ENCODE data around the gene GPSM3.

DNA sequence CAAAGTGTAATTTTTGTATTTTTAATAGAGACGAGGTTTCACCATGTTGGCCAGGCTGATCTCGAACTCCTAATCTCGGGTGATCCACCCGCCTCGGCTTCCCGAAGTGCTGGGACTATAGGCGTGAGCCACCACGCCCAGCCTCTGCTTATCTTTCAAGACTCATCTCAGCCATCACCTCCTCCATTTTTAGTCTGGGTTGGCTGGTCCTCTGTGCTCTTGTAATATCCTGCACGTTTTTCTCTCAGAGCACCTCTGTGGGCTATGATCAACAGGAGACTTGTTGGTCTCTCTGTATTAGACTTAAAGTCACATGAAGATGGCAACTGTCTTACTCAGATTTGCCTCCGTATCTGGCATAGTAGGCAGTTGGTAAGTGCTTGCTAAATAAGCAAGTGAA lies 23.8 kb upstream of the GPSM3 start:
- TF ChIP-seq, protein P1, sequence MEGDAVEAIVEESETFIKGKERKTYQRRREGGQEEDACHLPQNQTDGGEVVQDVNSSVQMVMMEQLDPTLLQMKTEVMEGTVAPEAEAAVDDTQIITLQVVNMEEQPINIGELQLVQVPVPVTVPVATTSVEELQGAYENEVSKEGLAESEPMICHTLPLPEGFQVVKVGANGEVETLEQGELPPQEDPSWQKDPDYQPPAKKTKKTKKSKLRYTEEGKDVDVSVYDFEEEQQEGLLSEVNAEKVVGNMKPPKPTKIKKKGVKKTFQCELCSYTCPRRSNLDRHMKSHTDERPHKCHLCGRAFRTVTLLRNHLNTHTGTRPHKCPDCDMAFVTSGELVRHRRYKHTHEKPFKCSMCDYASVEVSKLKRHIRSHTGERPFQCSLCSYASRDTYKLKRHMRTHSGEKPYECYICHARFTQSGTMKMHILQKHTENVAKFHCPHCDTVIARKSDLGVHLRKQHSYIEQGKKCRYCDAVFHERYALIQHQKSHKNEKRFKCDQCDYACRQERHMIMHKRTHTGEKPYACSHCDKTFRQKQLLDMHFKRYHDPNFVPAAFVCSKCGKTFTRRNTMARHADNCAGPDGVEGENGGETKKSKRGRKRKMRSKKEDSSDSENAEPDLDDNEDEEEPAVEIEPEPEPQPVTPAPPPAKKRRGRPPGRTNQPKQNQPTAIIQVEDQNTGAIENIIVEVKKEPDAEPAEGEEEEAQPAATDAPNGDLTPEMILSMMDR (IDR thresholded peaks at IDR 0.05): no peak
- TF ChIP-seq POLR2A (IDR thresholded peaks at IDR 0.05): no peak

All from tibial nerve (tissue), 3 donors.